Urothelium cell line (cell line): ENCODE data around the gene GGCT.
"Not testable (repeated sequence)": the region's sequence is repeated elsewhere in the genome, so short reads cannot be mapped to it uniquely, and the experiment has no call there.

Experiments
- DNase-seq: peaks from one replicate; pipeline ENCODE4 v3.0.0; 2011; ENCODE audit warnings: low spot score, mixed read lengths
- FAIRE-seq: peaks from 2 replicates; lab custom pipeline; 2011; peaks lifted over from hg19 to GRCh38; lab: Jason Lieb, UNC

GGCT gene

GRCh38 chr7:30519122-30519521 is 14.5 kb upstream of the GGCT start:
- no peak for DNase-seq
- FAIRE-seq = no peak

- no peak for FAIRE-seq
- no peak for DNase-seq
These were observed 11.1 kb upstream of the GGCT start for GRCh38 chr7:30515761-30516160.

- FAIRE-seq (no peak), DNase-seq (no peak)
These were observed 10.1 kb upstream of the GGCT start for GRCh38 chr7:30514776-30515175.

GRCh38 chr7:30514177-30514576 is 9.5 kb upstream of the GGCT start:
- FAIRE-seq (no peak), DNase-seq (no peak)

GRCh38 chr7:30513762-30514161 is 9.1 kb upstream of the GGCT start:
- no peak for FAIRE-seq

GRCh38 chr7:30511973-30512662 is 7.5 kb upstream of the GGCT start:
- no peak for DNase-seq
- FAIRE-seq = peak; percentile 53

More at GRCh38 chr7:30513762-30514161, 9.1 kb upstream of the GGCT start:
- DNase-seq = no peak

- DNase-seq (no peak), FAIRE-seq (no peak)
These were observed 6.9 kb upstream of the GGCT start for GRCh38 chr7:30511494-30511893.

- FAIRE-seq (no peak), DNase-seq (peak; percentile 28)
These were observed 5.8 kb upstream of the GGCT start for GRCh38 chr7:30510124-30511075.

- DNase-seq, FAIRE-seq: not testable (repeated sequence)
These were observed 4.7 kb upstream of the GGCT start for GRCh38 chr7:30509171-30509857.

- not testable (repeated sequence) for FAIRE-seq, DNase-seq
These were observed 2.8 kb upstream of the GGCT start for GRCh38 chr7:30507346-30507900.

GRCh38 chr7:30505174-30505697 is 607 bp upstream of the GGCT start:
- FAIRE-seq (no peak), DNase-seq (no peak)

GRCh38 chr7:30503274-30504212 is 1.1 kb downstream of the GGCT start:
- no peak for FAIRE-seq
- no peak for DNase-seq

- DNase-seq (no peak), FAIRE-seq (no peak)
These were observed 2.0 kb downstream of the GGCT start for GRCh38 chr7:30502470-30503251.

GRCh38 chr7:30501264-30501663 is 3.4 kb downstream of the GGCT start:
- no peak for FAIRE-seq
- no peak for DNase-seq

- FAIRE-seq = no peak
- DNase-seq = no peak
These were observed 11.4 kb downstream of the GGCT start for GRCh38 chr7:30493228-30493627.

GRCh38 chr7:30491417-30491816 is 13.2 kb downstream of the GGCT start:
- DNase-seq (no peak), FAIRE-seq (no peak)

- no peak for FAIRE-seq
- DNase-seq = no peak
These were observed 17.3 kb downstream of the GGCT start for GRCh38 chr7:30487371-30487770.

GRCh38 chr7:30485667-30486066 is 19.0 kb downstream of the GGCT start:
- FAIRE-seq (no peak), DNase-seq (no peak)

- FAIRE-seq, DNase-seq: not testable (repeated sequence)
These were observed 23.2 kb downstream of the GGCT start for GRCh38 chr7:30481416-30481815.
